H1 (cell line): ENCODE measurements around the gene CYLD. TPM values are rescaled to one million over a fixed set of nuclear protein-coding genes. Genes with fewer than 3 reads are reported as not detected.

ENCODE experiments used
- CTCF ChIA-PET: fragments of 300-600 bp; sonication (Branson Sonifier 250); formaldehyde crosslinking; loops from one replicate; lab custom pipeline; 2021; ENCODE audit not compliant: partially characterized antibody; lab: Charles Lee
- POLR2A ChIA-PET: fragments of 300-600 bp; sonication (Branson Sonifier 250); formaldehyde crosslinking; loops from one replicate; lab custom pipeline; 2021; ENCODE audit warnings: inconsistent platforms; ENCODE audit not compliant: partially characterized antibody; lab: Charles Lee
- DNase-seq, 2 experiments: peaks; one replicate each; pipeline versions ENCODE4 v3.0.0 to v3.0.0-alpha.2; 2010 to 2022; ENCODE audit warnings: low spot score in 2 of 2, low read depth in 1 of 2, mixed read lengths in 1 of 2
- FAIRE-seq: peaks from 2 replicates; lab custom pipeline; 2011; peaks lifted over from hg19 to GRCh38; lab: Jason Lieb, UNC
- H2AFZ ChIP-seq: 2 replicates; pipeline ENCODE4 v1.8.1; 2012; ENCODE audit warnings: low read length, inconsistent platforms
- H2AK5ac ChIP-seq: 2 replicates; pipeline ENCODE4 v1.6.1; 2013; ENCODE audit warnings: low read depth, low read length
- H2BK120ac ChIP-seq: replicated peaks from 2 replicates; pipeline ENCODE3; 2013; ENCODE audit warnings: low read depth, low read length, inconsistent platforms
- H2BK12ac ChIP-seq: 2 replicates; pipeline ENCODE4 v1.6.1; 2013; ENCODE audit warnings: low read depth, low read length
- H2BK15ac ChIP-seq: 2 replicates; pipeline ENCODE4 v1.6.1; 2013; ENCODE audit warnings: low read length
- H2BK20ac ChIP-seq: 2 replicates; pipeline ENCODE4 v1.6.1; 2013; ENCODE audit warnings: low read length
- H2BK5ac ChIP-seq: 2 replicates; pipeline ENCODE4 v1.6.1; 2013; ENCODE audit warnings: low read depth, low read length
- H3K14ac ChIP-seq: 2 replicates; pipeline ENCODE4 v1.6.1; 2013; ENCODE audit warnings: inconsistent platforms; ENCODE audit not compliant: insufficient read length
- H3K18ac ChIP-seq: 2 replicates; pipeline ENCODE4 v1.6.1; 2013; ENCODE audit warnings: low read length; ENCODE audit errors: extremely low read depth
- H3K23ac ChIP-seq: 2 replicates; pipeline ENCODE4 v1.6.1; 2013; ENCODE audit warnings: inconsistent platforms; ENCODE audit not compliant: insufficient read length
- H3K23me2 ChIP-seq: 2 replicates; pipeline ENCODE4 v1.6.1; 2013; ENCODE audit warnings: low read depth, low read length
- H3K27ac ChIP-seq: 2 replicates; pipeline ENCODE4 v1.6.1; 2011; ENCODE audit warnings: low read depth, low read length, inconsistent platforms
- H3K27me3 ChIP-seq, 4 experiments: replicated peaks in 1 of 4; 1 replicate in 1 of 4; 2 replicates in 3 of 4; pipeline versions ENCODE4 v1.6.1 to v1.8.1; 2011 to 2013; ENCODE audit warnings: low read length in 3 of 4, mild to moderate bottlenecking in 3 of 4, inconsistent platforms in 2 of 4, mixed read lengths in 2 of 4, moderate library complexity in 1 of 4; ENCODE audit not compliant: control insufficient read depth in 3 of 4, insufficient read depth in 3 of 4; ENCODE audit errors: extremely low read depth in 1 of 4
- H3K36me3 ChIP-seq, 4 experiments: 2 replicates each; pipeline versions ENCODE4 v1.6.1 to v1.8.1; 2011 to 2013; ENCODE audit warnings: mild to moderate bottlenecking in 4 of 4, low read length in 3 of 4, moderate library complexity in 2 of 4, control low read depth in 1 of 4, inconsistent platforms in 1 of 4; ENCODE audit not compliant: insufficient read depth in 4 of 4, control insufficient read depth in 2 of 4
- H3K4ac ChIP-seq: replicated peaks from 2 replicates; pipeline ENCODE3; 2013; ENCODE audit warnings: low read length, low read depth, mixed read lengths, inconsistent platforms; ENCODE audit not compliant: insufficient read length
- H3K4me1 ChIP-seq, 4 experiments: replicated peaks in 1 of 4; 1 replicate in 1 of 4; 2 replicates in 3 of 4; pipeline versions ENCODE4 v1.6.1 to v1.8.1; 2011 to 2013; ENCODE audit warnings: low read length in 3 of 4, inconsistent platforms in 2 of 4, mixed read lengths in 1 of 4; ENCODE audit not compliant: insufficient read depth in 4 of 4, control insufficient read depth in 3 of 4
- H3K4me2 ChIP-seq, 2 experiments: 2 replicates each; pipeline versions ENCODE4 v1.6.1 to v1.8.1; 2011 to 2013; ENCODE audit warnings: low read depth in 2 of 2, low read length in 2 of 2, control low read depth in 1 of 2, inconsistent platforms in 1 of 2, mild to moderate bottlenecking in 1 of 2; ENCODE audit not compliant: insufficient read depth in 1 of 2
- H3K4me3 ChIP-seq, 4 experiments: fragments of 200-600, 300-600 bp in 1 of 4; sonication (generic), shearing (Covaris generic), sonication (Bioruptor Twin) in 1 of 4; 2 replicates each; pipeline versions ENCODE4 v1.5.1 to v1.8.1; 2011 to 2016; ENCODE audit warnings: low read length in 4 of 4, low read depth in 3 of 4, control low read depth in 2 of 4, inconsistent platforms in 2 of 4, mild to moderate bottlenecking in 2 of 4, mixed read lengths in 1 of 4, moderate library complexity in 1 of 4; ENCODE audit not compliant: insufficient read depth in 2 of 4; ENCODE audit errors: extremely low read depth in 1 of 4
- H3K56ac ChIP-seq: replicated peaks from 2 replicates; pipeline ENCODE3; 2013; ENCODE audit warnings: low read depth, mild to moderate bottlenecking, mixed read lengths, low read length, inconsistent platforms; ENCODE audit not compliant: insufficient read length
- H3K79me1 ChIP-seq: 2 replicates; pipeline ENCODE4 v1.6.1; 2013; ENCODE audit warnings: low read depth, low read length, control low read depth
- H3K79me2 ChIP-seq, 2 experiments: 2 replicates each; pipeline versions ENCODE4 v1.6.1 to v1.8.1; 2012 to 2013; ENCODE audit warnings: low read length in 2 of 2, mild to moderate bottlenecking in 2 of 2, inconsistent platforms in 1 of 2; ENCODE audit not compliant: insufficient read depth in 2 of 2, control insufficient read depth in 1 of 2
- H3K9ac ChIP-seq, 4 experiments: replicated peaks in 1 of 4; 1 replicate in 1 of 4; 2 replicates in 3 of 4; pipeline versions ENCODE4 v1.6.1 to v1.8.1; 2011 to 2013; ENCODE audit warnings: low read depth in 3 of 4, low read length in 3 of 4, control low read depth in 2 of 4, mild to moderate bottlenecking in 2 of 4, moderate library complexity in 2 of 4, inconsistent platforms in 1 of 4; ENCODE audit errors: extremely low read depth in 1 of 4
- H3K9me3 ChIP-seq, 2 experiments: 2 replicates each; pipeline versions ENCODE4 v1.6.1 to v1.8.1; 2012 to 2013; ENCODE audit warnings: mild to moderate bottlenecking in 2 of 2, moderate library complexity in 2 of 2, control low read depth in 1 of 2, inconsistent platforms in 1 of 2, low read depth in 1 of 2, low read length in 1 of 2, mixed read lengths in 1 of 2; ENCODE audit not compliant: insufficient read depth in 2 of 2
- H4K20me1 ChIP-seq, 2 experiments: replicated peaks in 1 of 2; 2 replicates each; pipeline versions ENCODE3 to v1.8.1; 2011 to 2013; ENCODE audit warnings: inconsistent platforms in 2 of 2, low read length in 2 of 2, mild to moderate bottlenecking in 1 of 2; ENCODE audit not compliant: insufficient read depth in 2 of 2, control insufficient read depth in 1 of 2
- H4K5ac ChIP-seq: 2 replicates; pipeline ENCODE4 v1.6.1; 2013; ENCODE audit warnings: low read length, low read depth, mixed read lengths, inconsistent platforms; ENCODE audit not compliant: insufficient read length
- H4K8ac ChIP-seq: 2 replicates; pipeline ENCODE4 v1.8.0; 2013; ENCODE audit warnings: mild to moderate bottlenecking, moderate library complexity, low read length, inconsistent platforms; ENCODE audit not compliant: insufficient read depth; ENCODE audit errors: extremely low read depth
- H4K91ac ChIP-seq: replicated peaks from 2 replicates; pipeline ENCODE3; 2013; ENCODE audit warnings: low read length, mixed read lengths, inconsistent platforms; ENCODE audit not compliant: insufficient read length
- BRCA1 ChIP-seq: IDR thresholded peaks from 2 replicates; pipeline ENCODE4 v1.6.1; 2012; ENCODE audit warnings: low read depth, low read length, improper control_type of control experiment
- CBX8 ChIP-seq: fragments of 300-800, 300-1000 bp; sonication (generic); IDR thresholded peaks from 2 replicates; pipeline ENCODE4 v1.7.1; 2016; ENCODE audit warnings: low read depth, low read length, borderline replicate concordance
- CHD2 ChIP-seq: IDR thresholded peaks from 2 replicates; pipeline ENCODE4 v1.6.1; 2012; ENCODE audit warnings: low read length, improper control_type of control experiment
- GTF2F1 ChIP-seq: IDR thresholded peaks from 2 replicates; pipeline ENCODE4 v1.6.1; 2012; ENCODE audit warnings: low read depth, low read length, improper control_type of control experiment, borderline replicate concordance
- HDAC2 ChIP-seq, 2 experiments: fragments of 300-600 bp in 1 of 2; sonication (generic) in 1 of 2; IDR thresholded peaks; 2 replicates each; pipeline ENCODE4 v1.6.1; 2011 to 2012; ENCODE audit warnings: low read depth in 2 of 2, low read length in 2 of 2, mild to moderate bottlenecking in 2 of 2, moderate library complexity in 2 of 2, borderline replicate concordance in 1 of 2, inconsistent platforms in 1 of 2
- JUN ChIP-seq: IDR thresholded peaks from 2 replicates; pipeline ENCODE4 v1.6.1; 2011; ENCODE audit warnings: low read depth, mild to moderate bottlenecking, improper control_type of control experiment, low read length
- MAFK ChIP-seq: IDR thresholded peaks from 2 replicates; pipeline ENCODE4 v1.6.1; 2012; ENCODE audit warnings: low read depth, mild to moderate bottlenecking, improper control_type of control experiment, low read length
- POLR2A ChIP-seq, 2 experiments: IDR thresholded peaks; 1 replicate in 1 of 2; 2 replicates in 1 of 2; pipeline ENCODE4 v1.6.1; 2011; ENCODE audit warnings: low read depth in 2 of 2, low read length in 2 of 2, mild to moderate bottlenecking in 2 of 2; ENCODE audit errors: control extremely low read depth in 1 of 2
- RBBP5 ChIP-seq: IDR thresholded peaks from 2 replicates; pipeline ENCODE4 v1.7.1; 2012; ENCODE audit warnings: low read depth, mild to moderate bottlenecking, inconsistent platforms, low read length, moderate library complexity, borderline replicate concordance
- RFX5 ChIP-seq: IDR thresholded peaks from 2 replicates; pipeline ENCODE4 v1.6.1; 2011; ENCODE audit warnings: low read depth, low read length, improper control_type of control experiment, borderline replicate concordance
- SIRT6 ChIP-seq: IDR thresholded peaks from one replicate; pipeline ENCODE4 v1.7.1; 2012; ENCODE audit warnings: low read length, inconsistent platforms
- SP2 ChIP-seq: IDR thresholded peaks from 2 replicates; pipeline ENCODE4 v1.6.1; 2012; ENCODE audit warnings: mild to moderate bottlenecking, low read length, inconsistent platforms
- TAF7 ChIP-seq: optimal IDR thresholded peaks from 2 replicates; pipeline ENCODE3; 2011; ENCODE audit warnings: low read depth, mild to moderate bottlenecking, inconsistent platforms, low read length, moderate library complexity, borderline replicate concordance
- TEAD4 ChIP-seq: IDR thresholded peaks from 2 replicates; pipeline ENCODE4 v1.6.1; 2012; ENCODE audit warnings: low read depth, low read length, inconsistent platforms, mixed read lengths
- WGBS, 2 experiments: shearing (Covaris generic) in 1 of 2; methylation state at CpG; one replicate each; pipeline versions ENCODE4 v1.1.6 to v1.1.7; 2013 to 2015; ENCODE audit warnings: low lambda C conversion rate in 2 of 2, mixed read lengths in 2 of 2, inconsistent platforms in 1 of 2, low coverage in 1 of 2, missing lambda C conversion rate in 1 of 2; ENCODE audit not compliant: insufficient replicate concordance in 2 of 2, insufficient coverage in 1 of 2, insufficient read length in 1 of 2; ENCODE audit errors: extremely low coverage in 1 of 2, missing lambda C conversion rate in 1 of 2; 5-methylcytosine and 5-hydroxymethylcytosine counted together
- polyA plus RNA-seq, 7 experiments: library from polyadenylated mRNA; depleted of rRNA in 3 of 7; stranded (reverse) in 5 of 7; unstranded in 2 of 7; fragments of >200 nt in 5 of 7; fragments of 200-250 nt in 2 of 7; gene quantifications; 1 replicate in 5 of 7; 2 replicates in 1 of 7; 4 replicates in 1 of 7; pipeline versions ENCODE4 v1.2.1 to v1.2.3, GENCODE V29; 2011 to 2013; ENCODE audit warnings: missing spikeins in 2 of 7, mixed read lengths in 2 of 7
- total RNA-seq: library from RNA; stranded (reverse); fragmentation: NEBNext Ultra II Directional; extraction: Animal tissue kit (Norgen Biotek cat#: 25700); gene quantifications from 2 replicates; pipeline ENCODE4 v1.2.1, GENCODE V29; 2021

CYLD gene
- total and polyA plus RNA-seq, 2 of the 8 experiments (the other 6 are each of a cell fraction or from before 2014, with no cell fraction given) = 3.7 to 18.8 TPM

DNA sequence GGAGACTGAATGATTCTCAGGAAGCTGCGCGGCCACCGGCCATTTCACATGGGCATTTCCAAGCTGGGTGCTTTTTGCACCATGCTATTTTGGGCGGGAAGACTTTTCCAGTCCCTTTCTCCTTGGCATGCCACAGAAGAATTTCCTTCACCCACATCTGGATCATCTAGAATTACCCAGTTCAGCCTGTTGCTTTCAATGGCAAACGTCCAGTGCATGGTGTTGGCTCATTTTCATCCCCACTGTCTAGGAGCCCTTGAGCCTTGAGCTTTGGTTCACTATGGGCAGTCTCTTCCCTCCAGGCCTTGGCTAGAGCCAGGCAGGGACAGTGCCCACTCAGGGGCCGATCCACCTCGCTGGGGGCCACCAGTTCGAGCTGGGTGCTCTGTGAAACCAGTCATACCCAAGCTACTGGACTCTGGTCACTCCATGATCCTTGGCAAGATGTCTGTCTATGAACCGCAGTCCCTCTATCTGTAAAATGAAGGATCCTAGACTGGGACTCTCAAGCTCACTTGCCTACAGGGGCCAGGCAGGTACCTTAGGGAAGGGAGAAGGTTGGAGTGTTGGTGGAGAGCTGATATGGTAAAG lies 71.1 kb downstream of the CYLD start:
- no peak overlapping the region for H3K23ac ChIP-seq
- no peak overlapping the region for H2BK20ac ChIP-seq
- TF ChIP-seq MAFK (no peak), RBBP5 (no peak), CBX8 (no peak), BRCA1 (no peak), RFX5 (no peak), POLR2A (IDR thresholded peaks at IDR 0.05; ENCODE audit: control extremely low read depth in 1 of 2, low read depth in 2 of 2, low read length in 2 of 2) (no peak), TAF7 (no peak), JUN (no peak), GTF2F1 (no peak), SP2 (no peak), HDAC2 (IDR thresholded peaks at IDR 0.05; ENCODE audit: borderline replicate concordance in 1 of 2, low read depth in 2 of 2, low read length in 2 of 2) (no peak), CHD2 (no peak), TEAD4 (no peak), SIRT6 (no peak)
- H3K4me2 ChIP-seq = no peak overlapping the region
- no peaks in the 10 kb centered on the region for H3K27me3 ChIP-seq
- no peaks in the 10 kb centered on the region for H3K23me2 ChIP-seq
- H2BK12ac ChIP-seq = no peak overlapping the region
- FAIRE-seq (no peak), DNase-seq (peak in 1 of 2 experiments; percentile 14)
- H4K20me1 ChIP-seq = no peaks in the 10 kb centered on the region
- no peak overlapping the region for H3K14ac ChIP-seq
- no peak overlapping the region for H4K8ac ChIP-seq
- no peak overlapping the region for H3K4ac ChIP-seq
- no peak overlapping the region for H2BK15ac ChIP-seq
- H3K79me1 ChIP-seq = no peaks in the 10 kb centered on the region
- H3K18ac ChIP-seq = no peak overlapping the region
- H2AFZ ChIP-seq = no peak overlapping the region
- no peak overlapping the region for H3K4me3 ChIP-seq
- 0 out of 7 replicates have a peak, but pooled peaks cover 0 to 2% (median 0%) of the 10 kb centered on the region in 4 experiments for H3K4me1 ChIP-seq
- no peaks in the 10 kb centered on the region for H3K79me2 ChIP-seq
- POLR2A ChIA-PET = interaction anchor here (0.7 kb wide), 1 partner anchor 10 kb away, joined by 3 read pairs; no protein-coding TSS in a partner anchor
- no peak overlapping the region for H3K56ac ChIP-seq
- H3K36me3 ChIP-seq = no peaks in the 10 kb centered on the region
- H2BK5ac ChIP-seq = no peak overlapping the region
- no peaks in the 10 kb centered on the region for H3K9me3 ChIP-seq
- no peak overlapping the region for H4K91ac ChIP-seq
- H2AK5ac ChIP-seq = no peak overlapping the region
- no peak overlapping the region for H3K27ac ChIP-seq
- H2BK120ac ChIP-seq = no peak overlapping the region
- CTCF ChIA-PET = interaction anchor here (0.6 to 3.0 kb wide), 4 partner anchors 8 to 135 kb away, joined by 4 to 11 read pairs (median 4); no protein-coding TSS in a partner anchor
- WGBS, 2 experiments = 82% methylated on average over 9 of the region's 9 CpGs; no CpG with 5 or more reads in 1 of the 2 experiments
- H3K9ac ChIP-seq = no peak overlapping the region
- H4K5ac ChIP-seq = no peak overlapping the region
